Caco-2 (cell line): Measurements from ENCODE around the gene KDM4B. TPM values are rescaled to one million over a fixed set of nuclear protein-coding genes. Genes with fewer than 3 reads are reported as not detected.

Source experiments
- BruUV-seq: library from RNA; stranded (reverse); fragments of 400-500 nt; replicated peaks from 2 replicates; lab custom pipeline; 2021; lab: Mats Ljungman, UMichigan
- CTCF ChIA-PET: fragments of 300-600 bp; sonication (Branson Sonifier 250); formaldehyde crosslinking; loops from one replicate; lab custom pipeline; 2022; ENCODE audit warnings: antibody characterized with exemption; lab: Charles Lee
- POLR2A ChIA-PET: fragments of 300-600 bp; sonication (Branson Sonifier 250); formaldehyde crosslinking; loops from one replicate; lab custom pipeline; 2022; ENCODE audit warnings: antibody characterized with exemption; lab: Charles Lee
- DNase-seq, 2 experiments: peaks; one replicate each; pipeline versions ENCODE4 v3.0.0 to v3.0.0-alpha.2; 2020 to 2022
- H3K27me3 ChIP-seq: replicated peaks from 2 replicates; pipeline ENCODE4 v1.6.0; 2011; ENCODE audit warnings: low read length; ENCODE audit not compliant: control insufficient read depth, insufficient read depth
- H3K36me3 ChIP-seq: 2 replicates; pipeline ENCODE4 v1.5.1; 2011; ENCODE audit warnings: low read length; ENCODE audit not compliant: control insufficient read depth, insufficient read depth
- H3K4me1 ChIP-seq: fragments of 250-450 bp; sonication (Bioruptor Pico); 2 replicates; pipeline ENCODE4 v1.5.1; 2020; ENCODE audit warnings: mild to moderate bottlenecking
- H3K4me3 ChIP-seq: 2 replicates; pipeline ENCODE4 v1.5.1; 2011; ENCODE audit warnings: low read depth, mild to moderate bottlenecking, control low read depth, low read length
- H3K9me3 ChIP-seq: fragments of 250-450 bp; sonication (Bioruptor Pico); 2 replicates; pipeline ENCODE4 v1.5.1; 2020; ENCODE audit warnings: mild to moderate bottlenecking, moderate library complexity
- H3K27ac Mint-ChIP-seq: one replicate; pipeline ENCODE4 v1.8.0; 2022; ENCODE audit warnings: mixed read lengths; ENCODE audit not compliant: unreplicated experiment
- H3K27me3 Mint-ChIP-seq: one replicate; pipeline ENCODE4 v1.8.0; 2022; ENCODE audit warnings: mixed read lengths; ENCODE audit not compliant: insufficient read depth, unreplicated experiment
- H3K36me3 Mint-ChIP-seq: one replicate; pipeline ENCODE4 v1.8.0; 2022; ENCODE audit warnings: mild to moderate bottlenecking, mixed read lengths; ENCODE audit not compliant: insufficient read depth, unreplicated experiment
- H3K4me1 Mint-ChIP-seq: one replicate; pipeline ENCODE4 v1.8.0; 2022; ENCODE audit warnings: low read depth, mixed read lengths; ENCODE audit not compliant: unreplicated experiment
- H3K4me3 Mint-ChIP-seq: one replicate; pipeline ENCODE4 v1.8.0; 2022; ENCODE audit warnings: mild to moderate bottlenecking, moderate library complexity, mixed read lengths; ENCODE audit not compliant: unreplicated experiment
- H3K9me3 Mint-ChIP-seq: one replicate; pipeline ENCODE4 v1.8.0; 2022; ENCODE audit warnings: mixed read lengths; ENCODE audit not compliant: unreplicated experiment
- intact Hi-C: fragments of 100-400 bp; cut with micrococcal nuclease; formaldehyde crosslinking; loops from one replicate; pipeline ENCODE4 v1.10.0; 2022; ENCODE audit not compliant: unreplicated experiment
- total RNA-seq: library from RNA; stranded (reverse); gene quantifications from 2 replicates; pipeline ENCODE4 v1.2.3, GENCODE V29; 2022
- TF ChIP-seq, protein P1 (sequence below), 2 experiments: fragments of 200-600 bp in 1 of 2; IDR thresholded peaks; 1 replicate in 1 of 2; 2 replicates in 1 of 2; pipeline versions ENCODE4 v1.5.1 to v1.8.0; 2011 to 2022; ENCODE audit warnings: antibody characterized with exemption in 1 of 2, control low read depth in 1 of 2, inconsistent platforms in 1 of 2, low read depth in 1 of 2, low read length in 1 of 2, mild to moderate bottlenecking in 1 of 2, moderate library complexity in 1 of 2; ENCODE audit not compliant: insufficient read depth in 1 of 2, severe bottlenecking in 1 of 2, unreplicated experiment in 1 of 2

The KDM4B gene
- total RNA-seq, 1 experiment from 2014 or later, result 27.4 TPM

DNA sequence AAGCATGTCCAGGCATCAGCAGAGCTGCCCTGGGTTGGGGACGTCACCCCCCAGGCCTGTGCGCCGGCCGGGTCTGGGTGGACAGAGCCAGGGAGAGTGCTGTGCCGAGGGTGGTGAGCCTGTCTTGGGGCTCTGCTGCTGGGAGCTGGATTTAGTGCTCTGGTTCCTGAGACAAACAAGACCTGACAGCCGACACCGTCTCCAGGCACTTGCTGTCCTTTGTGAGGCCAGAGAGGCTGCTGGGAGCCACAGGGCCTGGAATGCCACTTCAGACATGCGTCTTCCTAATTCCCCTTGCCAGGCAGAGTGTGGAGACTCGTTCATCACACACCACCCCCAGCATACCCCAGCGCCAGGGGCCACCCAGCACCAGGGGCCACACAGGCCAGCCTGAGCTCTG is 165.8 kb downstream of the KDM4B start:
- TF ChIP-seq, protein P1, sequence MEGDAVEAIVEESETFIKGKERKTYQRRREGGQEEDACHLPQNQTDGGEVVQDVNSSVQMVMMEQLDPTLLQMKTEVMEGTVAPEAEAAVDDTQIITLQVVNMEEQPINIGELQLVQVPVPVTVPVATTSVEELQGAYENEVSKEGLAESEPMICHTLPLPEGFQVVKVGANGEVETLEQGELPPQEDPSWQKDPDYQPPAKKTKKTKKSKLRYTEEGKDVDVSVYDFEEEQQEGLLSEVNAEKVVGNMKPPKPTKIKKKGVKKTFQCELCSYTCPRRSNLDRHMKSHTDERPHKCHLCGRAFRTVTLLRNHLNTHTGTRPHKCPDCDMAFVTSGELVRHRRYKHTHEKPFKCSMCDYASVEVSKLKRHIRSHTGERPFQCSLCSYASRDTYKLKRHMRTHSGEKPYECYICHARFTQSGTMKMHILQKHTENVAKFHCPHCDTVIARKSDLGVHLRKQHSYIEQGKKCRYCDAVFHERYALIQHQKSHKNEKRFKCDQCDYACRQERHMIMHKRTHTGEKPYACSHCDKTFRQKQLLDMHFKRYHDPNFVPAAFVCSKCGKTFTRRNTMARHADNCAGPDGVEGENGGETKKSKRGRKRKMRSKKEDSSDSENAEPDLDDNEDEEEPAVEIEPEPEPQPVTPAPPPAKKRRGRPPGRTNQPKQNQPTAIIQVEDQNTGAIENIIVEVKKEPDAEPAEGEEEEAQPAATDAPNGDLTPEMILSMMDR (IDR thresholded peaks at IDR 0.05; ENCODE audit: insufficient read depth in 1 of 2, low read depth in 1 of 2, low read length in 1 of 2, severe bottlenecking in 1 of 2, unreplicated experiment in 1 of 2), result no peak
- BruUV-seq, result no TSS peak
- H3K27me3 ChIP-seq, result no peaks in the 10 kb centered on the region
- ChIA-PET POLR2A (no interaction called here), CTCF (interaction anchor here (0.6 kb wide), 1 partner anchor 137 kb away, joined by 8 read pairs; no protein-coding TSS in a partner anchor)
- no peak overlapping the region for H3K4me3 ChIP-seq
- H3K27me3 Mint-ChIP-seq, result no peaks in the 10 kb centered on the region
- DNase-seq, result no peak
- H3K4me1 ChIP-seq, result peaks cover 11% of the 10 kb centered on the region
- H3K27ac Mint-ChIP-seq, result no peak overlapping the region
- no peaks in the 10 kb centered on the region; the same call in 1 of the 2 replicates for H3K36me3 ChIP-seq
- intact Hi-C loops, result no loop called here
- H3K36me3 Mint-ChIP-seq, result peaks cover 21% of the 10 kb centered on the region
- no peaks in the 10 kb centered on the region for H3K9me3 Mint-ChIP-seq
- peaks cover 10% of the 10 kb centered on the region for H3K4me1 Mint-ChIP-seq
- H3K9me3 ChIP-seq, result no peaks in the 10 kb centered on the region
- no peak overlapping the region for H3K4me3 Mint-ChIP-seq

DNA sequence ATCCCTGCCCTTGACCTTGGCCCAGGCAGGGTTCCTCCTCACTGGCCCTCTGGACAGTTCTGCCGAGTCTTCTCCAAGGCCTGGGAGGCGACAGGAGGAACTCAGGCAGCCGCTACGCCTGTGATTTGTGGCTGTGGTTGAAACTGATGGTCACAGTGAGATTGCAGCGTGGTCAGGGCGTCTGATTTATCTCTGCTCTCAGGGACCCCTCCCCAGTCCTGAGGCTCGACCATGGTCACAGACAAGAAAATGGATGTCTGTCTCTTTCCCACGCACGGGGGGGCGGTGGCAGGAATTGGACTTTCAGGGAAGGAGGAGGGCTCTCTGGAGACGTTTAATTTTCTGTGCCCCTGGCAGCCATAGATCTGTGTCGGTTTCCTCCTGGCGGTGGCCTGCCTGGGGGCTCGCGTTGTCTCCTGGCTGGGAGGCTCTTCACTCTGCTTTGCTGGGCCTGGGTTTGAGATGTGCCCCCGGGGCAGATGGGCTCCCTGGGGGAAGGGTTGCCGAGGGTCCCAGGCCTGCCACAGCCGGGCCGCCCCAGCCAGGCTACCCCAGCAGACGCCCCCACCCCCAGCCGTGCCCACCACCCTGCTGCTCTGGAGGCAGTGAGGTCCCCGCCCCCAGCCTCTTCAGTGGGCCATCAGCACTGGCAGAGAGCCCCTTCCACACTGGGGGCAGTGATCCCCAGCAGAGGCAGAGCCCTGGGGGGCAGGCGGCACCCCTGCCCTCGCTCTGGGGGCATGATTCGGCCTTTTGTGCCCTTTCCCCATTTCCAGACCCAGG is 167.4 kb downstream of the KDM4B start:
- no peak overlapping the region for H3K27ac Mint-ChIP-seq
- H3K27me3 ChIP-seq, result no peaks in the 10 kb centered on the region
- ChIA-PET CTCF (no interaction called here), POLR2A (no interaction called here)
- no peaks in the 10 kb centered on the region for H3K4me1 Mint-ChIP-seq
- H3K4me3 Mint-ChIP-seq, result no peak overlapping the region
- no peak overlapping the region for H3K4me3 ChIP-seq
- H3K9me3 ChIP-seq, result no peaks in the 10 kb centered on the region
- BruUV-seq, result no TSS peak
- no peak for DNase-seq
- no peaks in the 10 kb centered on the region; the same call in 1 of the 2 replicates for H3K36me3 ChIP-seq
- peaks cover 11% of the 10 kb centered on the region for H3K36me3 Mint-ChIP-seq
- no peaks in the 10 kb centered on the region for H3K9me3 Mint-ChIP-seq
- intact Hi-C loops, result no loop called here
- TF ChIP-seq, protein P1 (IDR thresholded peaks at IDR 0.05; ENCODE audit: insufficient read depth in 1 of 2, low read depth in 1 of 2, low read length in 1 of 2, severe bottlenecking in 1 of 2, unreplicated experiment in 1 of 2), result no peak
- no peaks in the 10 kb centered on the region for H3K27me3 Mint-ChIP-seq
- peaks cover 11% of the 10 kb centered on the region for H3K4me1 ChIP-seq

DNA sequence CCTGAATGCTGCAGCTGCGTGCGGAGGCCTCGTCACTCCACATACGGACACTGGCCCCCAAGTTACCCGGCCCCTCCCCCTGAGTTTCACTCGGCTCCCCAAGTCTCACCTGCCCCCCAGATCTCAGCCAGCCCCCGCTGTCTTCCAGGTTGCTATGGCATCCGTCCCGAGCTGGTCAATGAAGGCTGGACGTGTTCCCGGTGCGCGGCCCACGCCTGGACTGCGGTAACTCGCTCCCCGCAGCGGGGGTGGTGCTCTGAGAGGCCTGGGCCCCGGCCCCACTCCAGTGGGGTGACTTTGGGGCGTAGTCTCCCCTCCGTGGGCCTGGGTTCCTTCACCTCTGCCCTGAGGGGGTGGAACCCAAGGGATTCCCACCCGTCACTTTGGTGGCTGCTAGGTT is 168.2 kb downstream of the KDM4B start:
- H3K27ac Mint-ChIP-seq, result no peak overlapping the region
- BruUV-seq, result no TSS peak

More for the DNA sequence above, 168.2 kb downstream of the KDM4B start:
- Mint-ChIP-seq H3K36me3 (peaks cover 5% of the 10 kb centered on the region), H3K27me3 (no peaks in the 10 kb centered on the region), H3K4me1 (no peaks in the 10 kb centered on the region), H3K9me3 (no peaks in the 10 kb centered on the region), H3K4me3 (no peak overlapping the region)
- Histone ChIP-seq H3K9me3 (no peaks in the 10 kb centered on the region), H3K4me1 (peaks cover 6% of the 10 kb centered on the region), H3K36me3 (no peaks in the 10 kb centered on the region; the same call in 1 of the 2 replicates), H3K27me3 (no peaks in the 10 kb centered on the region), H3K4me3 (no peak overlapping the region)
- TF ChIP-seq, protein P1 (IDR thresholded peaks at IDR 0.05; ENCODE audit: insufficient read depth in 1 of 2, low read depth in 1 of 2, low read length in 1 of 2, severe bottlenecking in 1 of 2, unreplicated experiment in 1 of 2), result no peak
- intact Hi-C loops, result no loop called here
- no peak for DNase-seq
- ChIA-PET POLR2A (no interaction called here), CTCF (no interaction called here)
